LNCaP clone FGC (cell line): ENCODE results near the gene F12.
"Not testable (repeated sequence)": the region's sequence is repeated elsewhere in the genome, so short reads cannot be mapped to it uniquely, and the experiment has no call there.

Experiments
- DNase-seq: peaks from one replicate; pipeline ENCODE4 v3.0.0-alpha.2; 2011; ENCODE audit warnings: low read depth
- H3K4me3 ChIP-seq: 2 replicates; pipeline ENCODE4 v1.5.1; 2011; ENCODE audit warnings: mild to moderate bottlenecking, low read depth, low read length, control low read depth
- TF ChIP-seq, protein P1 (sequence below): IDR thresholded peaks from 2 replicates; pipeline ENCODE4 v1.5.1; 2012; ENCODE audit warnings: mild to moderate bottlenecking; ENCODE audit not compliant: control insufficient read depth, insufficient read depth; ENCODE audit errors: extremely low read depth

Gene F12

DNA sequence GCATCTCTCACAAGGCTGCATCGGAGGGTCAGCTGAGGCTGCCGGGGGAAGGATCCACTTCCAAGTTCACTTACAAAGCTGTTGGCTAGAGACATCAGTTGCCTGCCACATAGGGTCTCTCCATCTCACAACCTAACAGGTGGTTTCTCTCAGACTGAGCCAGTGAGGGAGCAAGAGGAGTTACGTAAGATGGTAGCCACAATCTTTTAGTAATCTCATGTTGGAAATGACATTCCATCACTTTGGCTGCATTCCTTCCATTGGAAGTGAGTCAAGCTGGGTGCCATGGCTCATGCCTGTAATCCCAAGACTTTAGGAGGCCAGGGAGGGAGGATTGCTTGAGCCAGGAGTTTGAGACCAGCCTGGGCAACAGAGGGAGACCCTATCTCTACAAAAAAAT, 9.7 kb upstream of the F12 start:
- H3K4me3 ChIP-seq = no peak overlapping the region
- DNase-seq = no peak
- TF ChIP-seq, protein P1, sequence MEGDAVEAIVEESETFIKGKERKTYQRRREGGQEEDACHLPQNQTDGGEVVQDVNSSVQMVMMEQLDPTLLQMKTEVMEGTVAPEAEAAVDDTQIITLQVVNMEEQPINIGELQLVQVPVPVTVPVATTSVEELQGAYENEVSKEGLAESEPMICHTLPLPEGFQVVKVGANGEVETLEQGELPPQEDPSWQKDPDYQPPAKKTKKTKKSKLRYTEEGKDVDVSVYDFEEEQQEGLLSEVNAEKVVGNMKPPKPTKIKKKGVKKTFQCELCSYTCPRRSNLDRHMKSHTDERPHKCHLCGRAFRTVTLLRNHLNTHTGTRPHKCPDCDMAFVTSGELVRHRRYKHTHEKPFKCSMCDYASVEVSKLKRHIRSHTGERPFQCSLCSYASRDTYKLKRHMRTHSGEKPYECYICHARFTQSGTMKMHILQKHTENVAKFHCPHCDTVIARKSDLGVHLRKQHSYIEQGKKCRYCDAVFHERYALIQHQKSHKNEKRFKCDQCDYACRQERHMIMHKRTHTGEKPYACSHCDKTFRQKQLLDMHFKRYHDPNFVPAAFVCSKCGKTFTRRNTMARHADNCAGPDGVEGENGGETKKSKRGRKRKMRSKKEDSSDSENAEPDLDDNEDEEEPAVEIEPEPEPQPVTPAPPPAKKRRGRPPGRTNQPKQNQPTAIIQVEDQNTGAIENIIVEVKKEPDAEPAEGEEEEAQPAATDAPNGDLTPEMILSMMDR = no peak

DNA sequence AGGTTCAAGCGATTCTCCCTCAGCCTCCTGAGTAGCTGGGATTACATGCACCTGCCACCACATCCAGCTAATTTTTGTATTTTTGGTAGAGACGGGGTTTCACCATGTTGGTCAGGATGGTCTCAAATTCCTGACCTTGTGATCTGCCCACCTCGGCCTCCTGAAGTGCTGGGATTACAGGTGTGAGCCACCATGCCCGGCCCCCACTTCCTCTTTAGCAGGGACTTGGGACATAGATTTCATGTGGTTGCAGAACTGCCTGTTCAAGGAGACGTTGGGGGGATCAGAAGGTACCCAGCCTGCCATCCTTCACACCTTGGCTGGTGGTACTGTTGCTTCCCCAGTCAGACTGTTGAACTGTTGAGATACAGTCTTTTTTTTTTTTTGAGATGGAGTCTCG, 7.7 kb upstream of the F12 start:
- not testable (repeated sequence) for DNase-seq, H3K4me3 ChIP-seq

DNA sequence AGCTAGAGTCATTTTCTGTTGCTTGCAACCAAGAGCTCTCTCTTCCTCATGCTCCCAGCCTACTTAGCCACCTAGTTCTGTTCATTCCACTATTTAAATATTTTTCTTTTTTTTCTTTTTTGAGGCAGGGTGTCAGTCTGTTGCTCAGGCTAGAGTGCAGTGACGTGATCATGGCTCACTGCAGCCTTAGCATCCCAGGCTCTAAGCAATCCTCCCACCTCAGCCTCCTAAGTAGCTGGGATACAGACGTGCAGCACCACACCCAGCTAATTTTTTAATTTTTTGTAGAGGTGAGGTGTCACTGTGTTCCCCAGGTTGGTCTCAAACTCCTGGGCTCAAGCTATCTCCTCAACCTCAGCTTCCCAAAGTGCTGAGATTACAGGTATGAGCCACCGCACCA, 5.1 kb upstream of the F12 start:
- TF ChIP-seq, protein P1 = no peak
- H3K4me3 ChIP-seq = no peak overlapping the region
- DNase-seq = no peak

DNA sequence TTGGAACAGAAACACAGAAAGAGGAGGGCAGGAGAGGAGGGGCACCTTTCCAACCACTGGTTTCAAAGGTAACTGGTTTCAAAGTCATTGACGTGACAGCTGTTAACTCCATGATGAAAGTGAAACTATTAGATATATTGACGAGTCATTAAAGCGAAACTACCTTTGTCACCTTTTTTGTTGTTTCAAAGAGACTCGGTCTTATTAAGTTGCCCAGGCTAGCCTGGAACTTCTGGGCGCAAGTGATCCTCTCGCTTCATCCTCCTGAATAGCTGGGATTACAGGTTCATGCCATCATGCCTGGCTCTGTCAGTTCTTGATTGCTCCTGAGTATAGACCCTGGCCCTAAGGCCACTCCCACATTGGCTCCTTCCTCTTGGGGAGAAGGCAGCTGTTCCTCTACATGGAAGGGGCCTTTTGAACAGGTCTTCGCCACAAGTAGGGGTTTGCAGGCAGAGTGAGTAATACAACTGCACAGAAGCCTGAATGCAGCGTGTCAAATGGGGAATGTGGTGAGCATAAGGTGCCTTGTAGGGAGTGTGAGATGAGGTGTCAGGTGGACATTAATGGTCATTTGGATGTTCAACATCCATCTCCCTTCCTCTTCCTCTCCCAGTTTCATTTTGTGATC, 3.4 kb upstream of the F12 start:
- H3K4me3 ChIP-seq = no peak overlapping the region
- no peak for DNase-seq
- TF ChIP-seq, protein P1 = no peak

DNA sequence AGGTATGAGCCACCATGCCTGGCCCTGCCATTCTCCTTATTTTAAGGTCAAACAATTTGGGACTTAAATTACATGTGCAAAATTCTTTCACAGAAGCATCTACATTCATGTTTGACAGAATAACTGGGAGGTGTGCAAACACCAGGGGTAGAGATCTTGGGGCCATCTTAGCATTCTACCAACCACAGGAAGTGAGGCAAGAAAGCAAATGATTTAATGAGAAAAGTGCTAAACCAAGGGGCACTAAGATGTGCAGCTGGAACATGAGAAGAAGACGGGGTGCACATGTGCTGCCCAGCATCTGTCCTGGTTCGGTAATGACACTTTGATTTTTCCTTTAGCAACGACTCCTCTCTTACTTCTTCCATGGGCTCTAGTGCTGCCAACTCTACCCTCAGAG, 1.2 kb upstream of the F12 start:
- TF ChIP-seq, protein P1 = no peak
- H3K4me3 ChIP-seq = no peak overlapping the region
- DNase-seq = no peak

DNA sequence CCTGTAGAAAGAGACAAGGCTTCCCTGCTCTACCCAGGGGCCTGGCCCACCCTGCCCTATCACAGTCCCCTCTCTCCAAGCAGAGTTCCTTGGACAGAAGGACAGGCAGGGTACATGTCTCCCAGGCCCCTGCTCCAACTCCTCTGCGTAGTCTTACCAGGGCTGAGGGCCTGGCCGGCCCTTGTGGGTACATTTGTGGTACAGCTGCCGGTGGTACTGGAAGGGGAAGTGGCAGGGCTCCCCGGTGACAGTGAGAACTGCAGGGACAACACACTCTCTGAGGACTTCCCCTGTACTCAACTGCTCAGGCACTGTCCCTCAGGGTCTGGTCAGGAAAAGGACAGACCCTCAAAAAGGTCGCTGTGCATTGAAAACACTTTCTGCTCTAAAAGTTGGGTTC, 3.6 kb downstream of the F12 start:
- TF ChIP-seq, protein P1 = no peak
- no peak overlapping the region for H3K4me3 ChIP-seq
- no peak for DNase-seq

DNA sequence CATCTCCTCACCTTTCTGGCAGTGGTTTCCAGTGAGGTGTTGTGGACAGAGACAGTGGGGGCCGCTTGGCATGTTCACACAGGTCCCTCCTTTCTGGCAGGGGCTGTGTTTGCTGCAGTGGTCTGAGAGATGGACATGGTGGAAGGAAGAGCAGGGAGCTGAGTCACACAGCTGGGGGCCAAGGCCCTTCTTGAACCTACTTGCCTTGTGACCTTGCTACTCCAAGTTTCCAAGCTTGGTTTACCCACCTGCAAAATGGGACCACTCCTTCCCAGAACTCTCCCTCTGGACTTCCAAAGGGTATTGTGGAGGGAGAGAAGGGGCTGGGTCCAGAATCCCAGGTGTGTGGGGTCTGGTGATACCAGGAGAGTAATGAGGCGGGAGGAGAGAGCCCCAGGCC, 4.1 kb downstream of the F12 start:
- no peak overlapping the region for H3K4me3 ChIP-seq
- TF ChIP-seq, protein P1 = no peak
- no peak for DNase-seq
